HEK293T (cell line): ENCODE measurements around the gene NOSTRIN.

ENCODE experiments used
- BHLHE40 ChIP-seq: fragments of 450-650 bp; IDR thresholded peaks from 2 replicates; pipeline ENCODE4 v1.6.1; 2016; ENCODE audit warnings: mild to moderate bottlenecking, moderate library complexity, borderline replicate concordance
- CTBP1 ChIP-seq: fragments of 450-650 bp; IDR thresholded peaks from 2 replicates; pipeline ENCODE4 v1.6.1; 2016; ENCODE audit warnings: borderline replicate concordance
- ELF4 ChIP-seq: fragments of 450-650 bp; IDR thresholded peaks from 2 replicates; pipeline ENCODE4 v1.6.1; 2017; ENCODE audit warnings: antibody characterized with exemption
- FOXA1 ChIP-seq: fragments of 450-650 bp; IDR thresholded peaks from 2 replicates; pipeline ENCODE4 v1.6.1; 2016; ENCODE audit warnings: mild to moderate bottlenecking
- FOXK2 ChIP-seq: fragments of 450-650 bp; IDR thresholded peaks from 2 replicates; pipeline ENCODE4 v1.6.1; 2016; ENCODE audit warnings: mild to moderate bottlenecking
- HDGF ChIP-seq: fragments of 450-650 bp; IDR thresholded peaks from 2 replicates; pipeline ENCODE4 v1.6.1; 2017; ENCODE audit warnings: antibody characterized with exemption, borderline replicate concordance
- NFRKB ChIP-seq: fragments of 450-650 bp; IDR thresholded peaks from 2 replicates; pipeline ENCODE4 v1.6.1; 2016; ENCODE audit warnings: mild to moderate bottlenecking, moderate library complexity
- SP1 ChIP-seq: fragments of 450-650 bp; IDR thresholded peaks from 2 replicates; pipeline ENCODE4 v1.6.1; 2017
- TARDBP ChIP-seq: fragments of 450-650 bp; IDR thresholded peaks from 2 replicates; pipeline ENCODE4 v1.6.1; 2016
- ZNF384 ChIP-seq: fragments of 450-650 bp; IDR thresholded peaks from 2 replicates; pipeline ENCODE4 v1.6.1; 2016

DNA sequence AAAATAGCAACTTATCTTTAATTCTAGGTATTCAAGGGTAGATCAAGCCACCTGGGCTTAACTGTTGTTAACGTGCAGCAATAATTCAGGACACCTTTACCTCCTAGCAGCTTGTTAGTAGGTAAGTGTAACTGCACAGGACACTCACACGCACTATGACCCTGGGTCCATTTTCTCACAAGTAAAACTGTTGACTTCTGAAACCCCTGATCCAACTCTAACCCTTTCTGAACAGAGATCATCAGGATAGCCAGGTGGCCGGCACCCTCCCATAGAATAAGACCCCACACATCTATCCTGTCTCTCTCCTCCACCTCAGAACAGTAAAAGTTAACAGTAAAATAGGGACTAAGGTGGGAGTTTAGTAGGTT is 87.2 kb downstream of the NOSTRIN start:
- TF ChIP-seq HDGF (no peak), ZNF384 (no peak), FOXA1 (no peak), ELF4 (no peak), CTBP1 (no peak), SP1 (no peak), FOXK2 (no peak), BHLHE40 (no peak), TARDBP (no peak), NFRKB (no peak)
